Colonic mucosa (tissue), 4 donors: Measurements from ENCODE around the gene ZNF536. TPM values are rescaled to one million over a fixed set of nuclear protein-coding genes. Genes with fewer than 3 reads are reported as not detected.

Source experiments
- DNase-seq: peaks from one replicate; pipeline ENCODE4 v3.0.0-alpha.2; 2020
- H3K27ac ChIP-seq: fragments of 200-600 bp; one replicate; pipeline ENCODE4 v1.8.0; 2021
- H3K27me3 ChIP-seq: fragments of 200-600 bp; one replicate; pipeline ENCODE4 v1.8.0; 2021
- H3K36me3 ChIP-seq: fragments of 200-600 bp; one replicate; pipeline ENCODE4 v1.8.0; 2021
- H3K4me1 ChIP-seq: fragments of 200-600 bp; one replicate; pipeline ENCODE4 v1.8.0; 2021; ENCODE audit warnings: mild to moderate bottlenecking
- H3K4me3 ChIP-seq: fragments of 200-600 bp; one replicate; pipeline ENCODE4 v1.8.0; 2021
- H3K9ac ChIP-seq, 2 donors: one replicate each; pipeline ENCODE4 v1.7.0; 2013; ENCODE audit warnings: control low read depth in 2 of 2, low read depth in 2 of 2, low read length in 2 of 2
- H3K9me3 ChIP-seq: fragments of 200-600 bp; one replicate; pipeline ENCODE4 v1.8.0; 2021
- CTCF ChIP-seq: fragments of 200-600 bp; IDR thresholded peaks from one replicate; pipeline ENCODE4 v1.8.0; 2022; ENCODE audit warnings: antibody characterized with exemption, mild to moderate bottlenecking
- intact Hi-C: fragments of 100-400 bp; cut with DNase I; formaldehyde crosslinking; loops from one replicate; pipeline ENCODE4 v1.14.1; 2022
- total RNA-seq, 2 donors: library from RNA; stranded (reverse); fragmentation: NEBNext Ultra II Directional in 1 of 2; extraction: Animal tissue kit (Norgen Biotek cat#: 25700) in 1 of 2; gene quantifications; one replicate each; pipeline ENCODE4 v1.2.1, GENCODE V29; 2021
- donor health status: healthy.
- donor health status: DM: no; HTN: no; CAD: no.
- donor health status: DM: no; HTN: no; CAD: no.

The ZNF536 gene
- 1 to 10 TPM; 1.3 to 1.4 TPM for total RNA-seq

GRCh38 chr19:30371960-30372824 is at the start of gene ZNF536:
Gene ZNF536 (plus strand): TSS chr19:30372384. CDS start chr19:30443563, 71,179 bp downstream.
- no peak for TF ChIP-seq CTCF
- no peak for DNase-seq
- Histone ChIP-seq H3K9me3 (no peaks in the 10 kb centered on the region), H3K4me3 (no peak within 1 kb of the TSS), H3K27ac (no peak within 1 kb of the TSS), H3K36me3 (no peaks in the 10 kb centered on the region), H3K27me3 (peaks cover 12% of the 10 kb centered on the region), H3K4me1 (no peaks in the 10 kb centered on the region), H3K9ac (no peak within 1 kb of the TSS)
- intact Hi-C loops, result no loop called here

- no peak overlapping the region for H3K4me3 ChIP-seq
- intact Hi-C loops, result no loop called here
- no peaks in the 10 kb centered on the region for H3K4me1 ChIP-seq
- no peak for DNase-seq
- H3K36me3 ChIP-seq, result no peaks in the 10 kb centered on the region
- no peak overlapping the region for H3K9ac ChIP-seq
- TF ChIP-seq CTCF, result no peak
- H3K27ac ChIP-seq, result no peak overlapping the region
- H3K9me3 ChIP-seq, result no peaks in the 10 kb centered on the region
- no peaks in the 10 kb centered on the region for H3K27me3 ChIP-seq
Measured at GRCh38 chr19:30322641-30323320, 49.4 kb upstream of the ZNF536 start.

DNA sequence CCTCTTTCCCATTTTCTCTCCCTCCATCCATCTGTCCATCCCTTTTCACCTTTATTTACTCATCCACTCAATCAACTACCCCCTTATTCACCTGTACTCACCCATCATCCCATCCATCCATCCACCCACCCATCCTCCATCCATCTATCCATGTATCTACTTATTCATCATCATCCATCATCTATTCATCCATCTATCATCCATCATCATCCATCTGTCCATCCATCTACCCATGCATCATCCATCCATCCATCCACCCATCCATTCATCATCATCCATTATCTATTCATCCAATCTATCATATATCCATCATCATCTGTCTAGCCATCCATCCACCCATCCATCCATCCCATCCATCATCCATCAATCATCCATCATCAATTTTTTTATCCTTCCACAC is 48.3 kb upstream of the ZNF536 start:
- Histone ChIP-seq H3K9ac (no peak overlapping the region), H3K9me3 (no peaks in the 10 kb centered on the region), H3K4me1 (no peaks in the 10 kb centered on the region), H3K27me3 (no peaks in the 10 kb centered on the region), H3K27ac (no peak overlapping the region), H3K36me3 (no peaks in the 10 kb centered on the region), H3K4me3 (no peak overlapping the region)
- intact Hi-C loops, result no loop called here
- no peak for DNase-seq
- TF ChIP-seq CTCF, result no peak

DNA sequence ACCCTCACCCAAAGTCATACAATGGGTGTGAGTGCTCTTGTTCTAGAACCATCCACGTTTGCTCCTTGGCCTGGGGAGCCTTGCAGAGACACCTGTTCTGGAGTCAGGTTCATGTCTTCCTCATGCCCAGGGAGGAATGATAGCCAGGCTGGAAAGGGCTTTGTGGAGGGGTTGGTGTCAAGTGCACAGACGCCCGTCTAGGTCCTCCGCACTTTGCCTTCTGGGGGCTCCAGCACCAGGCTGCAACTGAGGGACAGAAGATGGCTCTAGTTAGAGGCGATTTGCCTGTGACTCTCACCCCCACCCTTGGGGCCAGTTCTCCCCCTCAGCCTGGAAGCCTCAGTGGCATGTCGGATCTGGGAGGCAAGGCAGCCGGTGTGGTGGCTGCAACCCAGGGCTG is 47.2 kb upstream of the ZNF536 start:
- no peak for DNase-seq
- Histone ChIP-seq H3K27ac (no peak overlapping the region), H3K27me3 (no peaks in the 10 kb centered on the region), H3K4me1 (no peaks in the 10 kb centered on the region), H3K9me3 (no peaks in the 10 kb centered on the region), H3K4me3 (no peak overlapping the region), H3K9ac (no peak overlapping the region), H3K36me3 (no peaks in the 10 kb centered on the region)
- intact Hi-C loops, result no loop called here
- no peak for TF ChIP-seq CTCF

DNA sequence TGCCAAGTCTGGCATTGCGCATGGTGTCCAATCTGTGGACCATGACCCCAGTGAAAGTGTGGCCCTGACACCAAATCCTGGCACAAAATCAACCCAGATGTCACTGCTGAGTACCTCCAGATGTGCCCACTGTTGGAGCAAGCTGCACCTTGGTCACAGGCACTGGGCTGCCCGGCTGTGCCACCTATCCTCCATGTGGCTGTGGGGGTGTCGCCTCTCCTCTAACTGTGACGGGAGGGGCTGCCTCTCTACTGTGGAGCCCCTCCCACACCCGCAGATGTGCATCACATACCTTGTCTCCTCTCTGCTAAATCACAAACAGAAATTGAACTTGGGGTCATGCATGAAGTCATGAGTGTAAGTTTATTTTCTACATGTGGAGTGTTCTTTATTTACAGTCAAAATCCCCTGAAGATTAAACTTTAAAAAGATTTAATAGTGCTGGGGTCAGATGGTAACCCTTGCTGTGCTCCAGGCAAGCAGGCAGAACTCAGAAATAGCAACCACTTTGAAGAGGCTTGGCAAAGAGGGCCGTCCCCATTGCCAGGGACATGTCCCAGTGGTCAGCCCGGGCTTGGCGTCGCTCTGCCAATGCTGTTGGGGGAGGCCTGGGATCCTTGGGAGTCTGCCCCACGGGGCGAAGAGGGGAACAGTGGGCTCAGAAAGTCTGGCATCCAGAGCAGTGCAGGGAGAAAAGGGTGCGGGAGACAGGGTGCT is 46.4 kb upstream of the ZNF536 start:
- no peak overlapping the region for H3K9ac ChIP-seq
- TF ChIP-seq CTCF, result no peak

More for the DNA sequence above, 46.4 kb upstream of the ZNF536 start:
- Histone ChIP-seq H3K27me3 (no peaks in the 10 kb centered on the region), H3K4me3 (no peak overlapping the region), H3K9me3 (no peaks in the 10 kb centered on the region), H3K4me1 (no peaks in the 10 kb centered on the region), H3K36me3 (no peaks in the 10 kb centered on the region), H3K27ac (no peak overlapping the region)
- intact Hi-C loops, result no loop called here
- no peak for DNase-seq
